Osteoblast (primary cell): ENCODE results near the gene NT5C2. TPM values are rescaled to one million over a fixed set of nuclear protein-coding genes. Genes with fewer than 3 reads are reported as not detected.

Experiments
- DNase-seq: peaks from one replicate; pipeline ENCODE4 v3.0.0; 2011; ENCODE audit warnings: low spot score, mixed read lengths; ENCODE audit not compliant: insufficient read length; ENCODE audit errors: missing footprints
- H2AFZ ChIP-seq: 2 replicates; pipeline ENCODE4 v1.6.0; 2011; ENCODE audit warnings: mild to moderate bottlenecking, low read length
- H3K27ac ChIP-seq: 2 replicates; pipeline ENCODE4 v1.5.1; 2011; ENCODE audit warnings: mild to moderate bottlenecking, low read depth, low read length, moderate library complexity
- H3K27me3 ChIP-seq: 2 replicates; pipeline ENCODE4 v1.6.0; 2012; ENCODE audit warnings: mild to moderate bottlenecking, control low read depth, inconsistent platforms, low read length, moderate library complexity; ENCODE audit not compliant: insufficient read depth
- H3K36me3 ChIP-seq: 2 replicates; pipeline ENCODE4 v1.5.1; 2011; ENCODE audit warnings: mild to moderate bottlenecking, low read length, control low read depth, moderate library complexity; ENCODE audit not compliant: insufficient read depth
- H3K4me1 ChIP-seq: 2 replicates; pipeline ENCODE4 v1.5.1; 2011; ENCODE audit warnings: mild to moderate bottlenecking, low read length, control low read depth, moderate library complexity; ENCODE audit not compliant: insufficient read depth
- H3K4me2 ChIP-seq: 2 replicates; pipeline ENCODE4 v1.6.0; 2011; ENCODE audit warnings: mild to moderate bottlenecking, low read length; ENCODE audit not compliant: insufficient read depth
- H3K4me3 ChIP-seq: fragments of 200-600 bp; sonication (generic); 3 replicates; pipeline ENCODE4 v1.5.1; 2012; ENCODE audit warnings: mild to moderate bottlenecking, low read length, inconsistent platforms; ENCODE audit not compliant: insufficient read depth
- H3K79me2 ChIP-seq: 2 replicates; pipeline ENCODE4 v1.6.0; 2012; ENCODE audit warnings: mild to moderate bottlenecking, low read length, control low read depth, inconsistent platforms; ENCODE audit not compliant: insufficient read depth
- H3K9me3 ChIP-seq: 2 replicates; pipeline ENCODE4 v1.5.1; 2011; ENCODE audit warnings: low read depth, low read length, control low read depth
- H4K20me1 ChIP-seq: 2 replicates; pipeline ENCODE4 v1.6.0; 2012; ENCODE audit warnings: mild to moderate bottlenecking, low read length, control low read depth; ENCODE audit not compliant: insufficient read depth
- CTCF ChIP-seq: IDR thresholded peaks from 2 replicates; pipeline ENCODE4 v1.5.1; 2011; ENCODE audit warnings: mild to moderate bottlenecking, low read depth, low read length, moderate library complexity; ENCODE audit errors: extremely low read depth
- total RNA-seq: library from RNA; depleted of rRNA; stranded (reverse); fragments of >200 nt; gene quantifications from 2 replicates; pipeline ENCODE4 v1.2.3, GENCODE V29; 2012

The NT5C2 gene
- total RNA-seq, 1 donor, result 94.1 TPM

GRCh38 chr10:103153302-103154197 lies 39.5 kb downstream of the NT5C2 start:
- no peaks in the 10 kb centered on the region for H3K27me3 ChIP-seq
- H3K36me3 ChIP-seq, result peaks cover 7% of the 10 kb centered on the region
- H3K9me3 ChIP-seq, result no peaks in the 10 kb centered on the region
- H3K4me1 ChIP-seq, result peaks cover 28% of the 10 kb centered on the region
- no peak for TF ChIP-seq CTCF
- peaks cover 11% of the 10 kb centered on the region for H4K20me1 ChIP-seq
- no peak overlapping the region for H3K4me3 ChIP-seq
- peak overlapping the region; percentile 46 for H3K27ac ChIP-seq
- DNase-seq, result no peak
- H3K4me2 ChIP-seq, result peak overlapping the region; percentile 51
- H2AFZ ChIP-seq, result no peak overlapping the region
- H3K79me2 ChIP-seq, result peaks cover 57% of the 10 kb centered on the region

GRCh38 chr10:103149991-103150622 lies 43.0 kb downstream of the NT5C2 start:
- H3K4me2 ChIP-seq, result no peak overlapping the region
- H4K20me1 ChIP-seq, result peaks cover 9% of the 10 kb centered on the region
- no peak overlapping the region for H3K27ac ChIP-seq
- H3K79me2 ChIP-seq, result peaks cover 55% of the 10 kb centered on the region
- H3K36me3 ChIP-seq, result peaks cover 3% of the 10 kb centered on the region
- H3K4me1 ChIP-seq, result peaks cover 40% of the 10 kb centered on the region
- no peak for TF ChIP-seq CTCF
- no peaks in the 10 kb centered on the region for H3K27me3 ChIP-seq
- no peak for DNase-seq
- no peak overlapping the region for H2AFZ ChIP-seq
- H3K9me3 ChIP-seq, result no peaks in the 10 kb centered on the region
- no peak overlapping the region for H3K4me3 ChIP-seq

GRCh38 chr10:103147645-103148044 lies 45.4 kb downstream of the NT5C2 start:
- Histone ChIP-seq H2AFZ (no peak overlapping the region), H3K4me1 (peaks cover 25% of the 10 kb centered on the region), H3K9me3 (no peaks in the 10 kb centered on the region), H3K4me3 (no peak overlapping the region), H3K4me2 (no peak overlapping the region), H3K27me3 (no peaks in the 10 kb centered on the region), H3K27ac (no peak overlapping the region), H4K20me1 (peaks cover 16% of the 10 kb centered on the region), H3K36me3 (peaks cover 3% of the 10 kb centered on the region), H3K79me2 (peaks cover 59% of the 10 kb centered on the region)
- no peak for DNase-seq
- TF ChIP-seq CTCF, result no peak

- H3K27me3 ChIP-seq, result no peaks in the 10 kb centered on the region
- no peak overlapping the region for H3K4me3 ChIP-seq
- DNase-seq, result no peak
These were observed 47.1 kb downstream of the NT5C2 start for GRCh38 chr10:103145860-103146466.

More at GRCh38 chr10:103145860-103146466, 47.1 kb downstream of the NT5C2 start:
- peaks cover 25% of the 10 kb centered on the region for H3K4me1 ChIP-seq
- H3K4me2 ChIP-seq, result peak overlapping the region; percentile 33
- peak overlapping the region; percentile 76 for H3K27ac ChIP-seq
- peaks cover 3% of the 10 kb centered on the region for H3K36me3 ChIP-seq
- H3K79me2 ChIP-seq, result peaks cover 53% of the 10 kb centered on the region
- TF ChIP-seq CTCF, result no peak
- no peaks in the 10 kb centered on the region for H3K9me3 ChIP-seq
- peaks cover 16% of the 10 kb centered on the region for H4K20me1 ChIP-seq
- no peak overlapping the region for H2AFZ ChIP-seq
